ENCODE results near the gene PHACTR1. TPM values are rescaled to one million over a fixed set of nuclear protein-coding genes. Genes with fewer than 3 reads are reported as not detected.

Gene PHACTR1
- total and polyA plus RNA-seq, 2 donors (not counting 1 experiment from before 2014, with no cell fraction given), result 0.60 to 1.2 TPM

DNA sequence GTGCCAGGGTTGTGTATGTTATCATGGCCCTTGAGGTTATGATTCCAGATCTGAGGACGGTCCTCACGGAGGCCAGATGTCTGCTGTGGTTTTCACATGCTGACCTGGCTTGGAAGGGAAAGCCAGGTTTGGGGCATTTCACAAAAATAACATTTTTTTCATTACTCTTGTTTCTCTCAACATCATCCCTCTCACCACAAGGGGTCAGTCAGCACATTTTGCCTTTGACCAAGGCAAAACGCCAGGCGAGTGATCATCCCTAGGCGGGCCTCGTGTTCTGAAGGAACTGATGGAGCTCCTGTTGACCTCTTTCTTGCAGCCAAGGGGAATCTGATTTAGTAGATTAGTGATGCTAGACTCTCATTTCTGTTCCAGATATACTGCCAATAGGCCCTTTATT, 478.3 kb downstream of the PHACTR1 start:
- no peak overlapping the region for H3K4me2 ChIP-seq (ENCODE audit: extremely low read depth, insufficient read depth, low read length)
- no peaks in the 10 kb centered on the region for H3K79me2 ChIP-seq (ENCODE audit: control insufficient read depth, insufficient read depth, low read length)
- no peaks in the 10 kb centered on the region for H3K9me3 ChIP-seq (ENCODE audit: control insufficient read depth, insufficient read depth, low read depth, low read length)
- TF ChIP-seq, protein P1, sequence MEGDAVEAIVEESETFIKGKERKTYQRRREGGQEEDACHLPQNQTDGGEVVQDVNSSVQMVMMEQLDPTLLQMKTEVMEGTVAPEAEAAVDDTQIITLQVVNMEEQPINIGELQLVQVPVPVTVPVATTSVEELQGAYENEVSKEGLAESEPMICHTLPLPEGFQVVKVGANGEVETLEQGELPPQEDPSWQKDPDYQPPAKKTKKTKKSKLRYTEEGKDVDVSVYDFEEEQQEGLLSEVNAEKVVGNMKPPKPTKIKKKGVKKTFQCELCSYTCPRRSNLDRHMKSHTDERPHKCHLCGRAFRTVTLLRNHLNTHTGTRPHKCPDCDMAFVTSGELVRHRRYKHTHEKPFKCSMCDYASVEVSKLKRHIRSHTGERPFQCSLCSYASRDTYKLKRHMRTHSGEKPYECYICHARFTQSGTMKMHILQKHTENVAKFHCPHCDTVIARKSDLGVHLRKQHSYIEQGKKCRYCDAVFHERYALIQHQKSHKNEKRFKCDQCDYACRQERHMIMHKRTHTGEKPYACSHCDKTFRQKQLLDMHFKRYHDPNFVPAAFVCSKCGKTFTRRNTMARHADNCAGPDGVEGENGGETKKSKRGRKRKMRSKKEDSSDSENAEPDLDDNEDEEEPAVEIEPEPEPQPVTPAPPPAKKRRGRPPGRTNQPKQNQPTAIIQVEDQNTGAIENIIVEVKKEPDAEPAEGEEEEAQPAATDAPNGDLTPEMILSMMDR (conservative IDR thresholded peaks at IDR 0.05 in 1 of 2, IDR thresholded peaks at IDR 0.05 in 1 of 2; ENCODE audit: low read depth in 1 of 2, low read length in 2 of 2), result peak; percentile 68 to 71
- no peak for TF ChIP-seq EZH2 (IDR thresholded peaks at IDR 0.05; ENCODE audit: low read length, missing control alignments)
- no peak overlapping the region for H2AFZ ChIP-seq (ENCODE audit: low read length)
- H3K4me1 ChIP-seq (ENCODE audit: control insufficient read depth, extremely low read depth, insufficient read depth, low read length), result no peaks in the 10 kb centered on the region
- H3K4me3 ChIP-seq (replicated peaks in 1 of 4; ENCODE audit: control extremely low read depth in 1 of 4, insufficient read depth in 1 of 4, low read depth in 3 of 4, low read length in 4 of 4), result no peak overlapping the region
- DNase-seq (ENCODE audit: low read depth in 2 of 2), result peak; percentile 53 to 71
- no peaks in the 10 kb centered on the region for H3K36me3 ChIP-seq (ENCODE audit: control insufficient read depth, insufficient read depth, low read length)
- H3K9ac ChIP-seq (ENCODE audit: insufficient read depth, low read length), result no peak overlapping the region
- H3K27ac ChIP-seq (ENCODE audit: insufficient read depth, low read length), result no peak overlapping the region
- H3K27me3 ChIP-seq (ENCODE audit: control insufficient read depth, insufficient read depth, low read length), result no peaks in the 10 kb centered on the region
- no peaks in the 10 kb centered on the region for H4K20me1 ChIP-seq (ENCODE audit: control insufficient read depth, extremely low read depth, insufficient read depth, low read length)

DNA sequence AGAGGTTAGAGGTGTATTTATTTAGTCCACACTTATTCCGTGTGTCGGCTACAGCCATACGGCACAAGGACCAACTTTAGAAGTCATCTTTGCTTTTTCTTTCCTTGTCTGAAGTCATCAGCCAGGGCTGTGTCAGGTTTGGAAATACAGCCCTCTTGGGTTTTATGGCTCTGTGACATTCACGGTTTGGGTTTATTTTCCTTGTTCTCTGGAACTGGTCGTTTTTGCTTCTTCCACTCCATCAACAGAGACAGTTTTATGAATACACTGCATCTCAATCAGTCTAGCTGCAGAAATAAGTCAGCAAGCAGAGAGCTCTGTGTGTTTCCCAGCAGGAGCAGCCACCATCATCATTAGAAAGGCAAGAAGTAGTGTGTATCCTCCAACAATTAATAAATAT, 479.2 kb downstream of the PHACTR1 start:
- H3K4me1 ChIP-seq (ENCODE audit: control insufficient read depth, extremely low read depth, insufficient read depth, low read length), result no peaks in the 10 kb centered on the region
- no peak overlapping the region for H3K9ac ChIP-seq (ENCODE audit: insufficient read depth, low read length)
- H2AFZ ChIP-seq (ENCODE audit: low read length), result no peak overlapping the region
- no peak overlapping the region for H3K4me3 ChIP-seq (replicated peaks in 1 of 4; ENCODE audit: control extremely low read depth in 1 of 4, insufficient read depth in 1 of 4, low read depth in 3 of 4, low read length in 4 of 4)
- no peak overlapping the region for H3K4me2 ChIP-seq (ENCODE audit: extremely low read depth, insufficient read depth, low read length)
- no peak for DNase-seq (ENCODE audit: low read depth in 2 of 2)
- H3K27me3 ChIP-seq (ENCODE audit: control insufficient read depth, insufficient read depth, low read length), result no peaks in the 10 kb centered on the region
- no peak for TF ChIP-seq EZH2 (IDR thresholded peaks at IDR 0.05; ENCODE audit: low read length, missing control alignments)
- TF ChIP-seq, protein P1 (conservative IDR thresholded peaks at IDR 0.05 in 1 of 2, IDR thresholded peaks at IDR 0.05 in 1 of 2; ENCODE audit: low read depth in 1 of 2, low read length in 2 of 2), result no peak
- H3K79me2 ChIP-seq (ENCODE audit: control insufficient read depth, insufficient read depth, low read length), result no peaks in the 10 kb centered on the region
- H3K27ac ChIP-seq (ENCODE audit: insufficient read depth, low read length), result no peak overlapping the region
- H3K36me3 ChIP-seq (ENCODE audit: control insufficient read depth, insufficient read depth, low read length), result no peaks in the 10 kb centered on the region
- no peaks in the 10 kb centered on the region for H4K20me1 ChIP-seq (ENCODE audit: control insufficient read depth, extremely low read depth, insufficient read depth, low read length)
- no peaks in the 10 kb centered on the region for H3K9me3 ChIP-seq (ENCODE audit: control insufficient read depth, insufficient read depth, low read depth, low read length)

- Histone ChIP-seq H3K9me3 (ENCODE audit: control insufficient read depth, insufficient read depth, low read depth, low read length) (no peaks in the 10 kb centered on the region), H3K27me3 (ENCODE audit: control insufficient read depth, insufficient read depth, low read length) (no peaks in the 10 kb centered on the region), H3K27ac (ENCODE audit: insufficient read depth, low read length) (no peak overlapping the region), H3K36me3 (ENCODE audit: control insufficient read depth, insufficient read depth, low read length) (no peaks in the 10 kb centered on the region), H4K20me1 (ENCODE audit: control insufficient read depth, extremely low read depth, insufficient read depth, low read length) (no peaks in the 10 kb centered on the region), H3K4me3 (replicated peaks in 1 of 4; ENCODE audit: control extremely low read depth in 1 of 4, insufficient read depth in 1 of 4, low read depth in 3 of 4, low read length in 4 of 4) (no peak overlapping the region), H3K4me2 (ENCODE audit: extremely low read depth, insufficient read depth, low read length) (no peak overlapping the region), H3K79me2 (ENCODE audit: control insufficient read depth, insufficient read depth, low read length) (no peaks in the 10 kb centered on the region), H2AFZ (ENCODE audit: low read length) (no peak overlapping the region), H3K4me1 (ENCODE audit: control insufficient read depth, extremely low read depth, insufficient read depth, low read length) (no peaks in the 10 kb centered on the region), H3K9ac (ENCODE audit: insufficient read depth, low read length) (no peak overlapping the region)
- TF ChIP-seq, protein P1 (conservative IDR thresholded peaks at IDR 0.05 in 1 of 2, IDR thresholded peaks at IDR 0.05 in 1 of 2; ENCODE audit: low read depth in 1 of 2, low read length in 2 of 2), result no peak
- TF ChIP-seq EZH2 (IDR thresholded peaks at IDR 0.05; ENCODE audit: low read length, missing control alignments), result no peak
- DNase-seq (ENCODE audit: low read depth in 2 of 2), result no peak
These were observed 481.6 kb downstream of the PHACTR1 start for GRCh38 chr6:13198168-13198567.

All from fibroblast of lung (primary cell).